Transverse colon (tissue), 4 donors: ENCODE results near the gene FAM187B. TPM values are rescaled to one million over a fixed set of nuclear protein-coding genes. Genes with fewer than 3 reads are reported as not detected.
"Not testable (repeated sequence)": the region's sequence is repeated elsewhere in the genome, so short reads cannot be mapped to it uniquely, and the experiment has no call there.

Experiments used
- DNase-seq: peaks from one replicate; pipeline ENCODE4 v3.0.0-alpha.2; 2019
- H3K27ac ChIP-seq, 4 donors: fragments of 200-600 bp; sonication (generic); 2 replicates each; pipeline ENCODE4 v1.5.1; 2016 to 2018; ENCODE audit warnings: inconsistent platforms in 4 of 4
- H3K27me3 ChIP-seq: fragments of 200-600 bp; sonication (generic); 2 replicates; pipeline ENCODE4 v1.5.1; 2017; ENCODE audit warnings: inconsistent platforms
- H3K36me3 ChIP-seq, 4 donors: fragments of 200-600 bp; sonication (generic); 2 replicates each; pipeline ENCODE4 v1.5.1; 2017 to 2019; ENCODE audit warnings: inconsistent platforms in 4 of 4
- H3K4me1 ChIP-seq, 4 donors: fragments of 200-600 bp; sonication (generic); 2 replicates each; pipeline ENCODE4 v1.5.1; 2017 to 2020; ENCODE audit warnings: inconsistent platforms in 4 of 4
- H3K4me3 ChIP-seq, 4 donors: fragments of 200-600 bp; sonication (generic); 1 replicate in 1 of 4; 2 replicates in 3 of 4; pipeline versions ENCODE4 v1.5.1 to v1.6.1; 2017 to 2019; ENCODE audit warnings: inconsistent platforms in 4 of 4
- H3K9me3 ChIP-seq, 2 donors: fragments of 200-600 bp; sonication (generic); 2 replicates each; pipeline ENCODE4 v1.5.1; 2017 to 2019; ENCODE audit warnings: inconsistent platforms in 2 of 2
- CTCF ChIP-seq, 5 experiments: fragments of 200-600 bp in 3 of 5; fragments of 450-650 bp in 2 of 5; sonication (generic) in 3 of 5; IDR thresholded peaks; 1 replicate in 2 of 5; 2 replicates in 3 of 5; pipeline ENCODE4 v1.5.1; 2016 to 2017; ENCODE audit warnings: antibody characterized with exemption in 5 of 5, inconsistent platforms in 3 of 5, mild to moderate bottlenecking in 2 of 5, moderate library complexity in 1 of 5
- EP300 ChIP-seq: sonication (generic); formaldehyde crosslinking; IDR thresholded peaks from one replicate; pipeline ENCODE4 v1.6.1; 2017; ENCODE audit warnings: antibody characterized with exemption, low read depth
- POLR2A ChIP-seq: fragments of 450-650 bp; IDR thresholded peaks from one replicate; pipeline ENCODE4 v1.6.1; 2016; ENCODE audit warnings: antibody characterized with exemption, mild to moderate bottlenecking, moderate library complexity
- POLR2AphosphoS5 ChIP-seq, 3 donors: sonication (generic); formaldehyde crosslinking; IDR thresholded peaks; one replicate each; pipeline ENCODE4 v1.6.1; 2016; ENCODE audit warnings: antibody characterized with exemption in 3 of 3
- WGBS, 2 donors: methylation state at CpG; one replicate each; pipeline ENCODE4 v1.1.5; 2018; ENCODE audit warnings: low coverage in 1 of 2; 5-methylcytosine and 5-hydroxymethylcytosine counted together
- in situ Hi-C, 4 donors: fragments of 200-750 bp; cut with MboI; loops; one replicate each; pipeline versions ENCODE4 v1.15.0 to v1.15.1; 2017; ENCODE audit warnings: low sequenced_read_pairs in 3 of 4, low pct_ligation_motif_present in 1 of 4, low pct_unique_long_range_greater_than_20kb in 1 of 4
- intact Hi-C: fragments of 100-400 bp; cut with DNase I; formaldehyde crosslinking; loops from one replicate; pipeline ENCODE4 v1.15.1; 2023; ENCODE audit warnings: low total_unique reads
- total RNA-seq, 4 donors: library from RNA; depleted of rRNA; stranded (reverse); fragments of >200 nt; gene quantifications; one replicate each; pipeline ENCODE4 v1.1.0, GENCODE V29; 2016

FAM187B gene
- total RNA-seq, 4 donors from 2014 or later = not detected

- peaks cover 28% of the 10 kb centered on the region for H3K27me3 ChIP-seq
- DNase-seq = peak; percentile 94
- in situ Hi-C loops (no loop called here), intact Hi-C loops (no loop called here)
- peak overlapping the region; percentile 87 to 94 (median 92) for H3K27ac ChIP-seq
- H3K4me1 ChIP-seq = peaks cover 0 to 16% (median 8%) of the 10 kb centered on the region in 4 donors
- H3K9me3 ChIP-seq = no peaks in the 10 kb centered on the region
- peak overlapping the region; percentile 33 to 88 (median 74) for H3K4me3 ChIP-seq
- TF ChIP-seq POLR2A (no peak), CTCF (IDR thresholded peaks at IDR 0.05) (peak; percentile 34 to 65 (median 52))
- H3K36me3 ChIP-seq = no peaks in the 10 kb centered on the region
- WGBS, 2 donors = 1 to 5% methylated on average over 6 to 39 of the region's 42 CpGs
These were observed 19.2 kb upstream of the FAM187B start for GRCh38 chr19:35247526-35248309.

- Histone ChIP-seq H3K36me3 (no peaks in the 10 kb centered on the region), H3K27me3 (peaks cover 33% of the 10 kb centered on the region), H3K9me3 (peaks cover 0 to 4% of the 10 kb centered on the region in 2 donors), H3K4me1 (peaks cover 0 to 16% (median 8%) of the 10 kb centered on the region in 4 donors), H3K27ac (peak overlapping the region in 1 of 4 donors; percentile 92), H3K4me3 (no peak overlapping the region)
- 67 to 76% methylated on average over 4 of the region's 4 CpGs for WGBS, 2 donors
- no peak for DNase-seq
- in situ Hi-C loops (no loop called here), intact Hi-C loops (no loop called here)
- TF ChIP-seq CTCF (IDR thresholded peaks at IDR 0.05) (no peak), POLR2AphosphoS5 (IDR thresholded peaks at IDR 0.05) (no peak), POLR2A (no peak), EP300 (no peak)
These were observed 18.0 kb upstream of the FAM187B start for GRCh38 chr19:35246466-35247092.

GRCh38 chr19:35241417-35241816 lies 12.9 kb upstream of the FAM187B start:
- DNase-seq = no peak
- H3K27me3 ChIP-seq = peaks cover 27% of the 10 kb centered on the region
- H3K36me3 ChIP-seq = no peaks in the 10 kb centered on the region
- intact Hi-C loops (no loop called here), in situ Hi-C loops (no loop called here)
- 91 to 92% methylated on average over 1 of the region's 1 CpG for WGBS, 2 donors
- no peak overlapping the region for H3K27ac ChIP-seq
- H3K4me1 ChIP-seq = no peaks in the 10 kb centered on the region
- TF ChIP-seq CTCF (IDR thresholded peaks at IDR 0.05) = no peak
- no peak for TF ChIP-seq POLR2A
- no peak for TF ChIP-seq EP300
- no peak for TF ChIP-seq POLR2AphosphoS5 (IDR thresholded peaks at IDR 0.05)
- H3K4me3 ChIP-seq = no peak overlapping the region
- peaks cover 5 to 9% of the 10 kb centered on the region in 2 donors for H3K9me3 ChIP-seq

- TF ChIP-seq POLR2AphosphoS5 (IDR thresholded peaks at IDR 0.05) = no peak
- no peak for TF ChIP-seq POLR2A
- intact Hi-C loops (no loop called here), in situ Hi-C loops (no loop called here)
- H3K4me3 ChIP-seq = no peak overlapping the region
- no peaks in the 10 kb centered on the region for H3K36me3 ChIP-seq
- DNase-seq = peak; percentile 11
- no peaks in the 10 kb centered on the region for H3K4me1 ChIP-seq
- H3K27me3 ChIP-seq = peaks cover 21% of the 10 kb centered on the region
- 75 to 100% methylated on average over 1 of the region's 1 CpG for WGBS, 2 donors
- H3K9me3 ChIP-seq = peaks cover 5 to 9% of the 10 kb centered on the region in 2 donors
- H3K27ac ChIP-seq = peak overlapping the region; percentile 14 to 65 (median 51)
These were observed 11.8 kb upstream of the FAM187B start for GRCh38 chr19:35240327-35240726.

GRCh38 chr19:35239597-35239996 lies 11.1 kb upstream of the FAM187B start:
- DNase-seq, intact Hi-C loops, H3K4me3 ChIP-seq, H3K9me3 ChIP-seq, in situ Hi-C loops, H3K36me3 ChIP-seq, H3K4me1 ChIP-seq: not testable (repeated sequence)
- 100% methylated on average over 1 of the region's 1 CpG for WGBS, 2 donors
- peak overlapping the region in 3 of 4 donors; percentile 14 to 64 (median 38) for H3K27ac ChIP-seq
- peaks cover 21% of the 10 kb centered on the region for H3K27me3 ChIP-seq
